Measurements from ENCODE around the gene PIGC.
"Not testable (repeated sequence)": the region's sequence is repeated elsewhere in the genome, so short reads cannot be mapped to it uniquely, and the experiment has no call there.

DNA sequence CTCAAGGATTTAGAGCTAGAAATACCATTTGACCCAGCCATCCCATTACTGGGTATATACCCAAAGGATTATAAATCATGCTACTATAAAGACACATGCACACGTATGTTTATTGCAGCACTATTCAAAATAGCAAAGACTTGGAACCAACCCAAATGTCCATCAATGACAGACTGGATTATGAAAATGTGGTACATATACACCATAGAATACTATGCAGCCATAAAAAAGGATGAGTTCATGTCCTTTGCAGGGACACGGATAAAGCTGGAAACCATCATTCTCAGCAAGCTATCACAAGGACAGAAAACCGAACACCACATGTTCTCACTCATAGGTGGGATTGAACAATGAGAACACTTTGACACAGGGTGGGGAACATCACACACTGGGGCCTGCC is 6.7 kb downstream of the PIGC start:
- TF ChIP-seq POLR2A (IDR thresholded peaks at IDR 0.05): not testable (repeated sequence)
- TF ChIP-seq, protein P1, sequence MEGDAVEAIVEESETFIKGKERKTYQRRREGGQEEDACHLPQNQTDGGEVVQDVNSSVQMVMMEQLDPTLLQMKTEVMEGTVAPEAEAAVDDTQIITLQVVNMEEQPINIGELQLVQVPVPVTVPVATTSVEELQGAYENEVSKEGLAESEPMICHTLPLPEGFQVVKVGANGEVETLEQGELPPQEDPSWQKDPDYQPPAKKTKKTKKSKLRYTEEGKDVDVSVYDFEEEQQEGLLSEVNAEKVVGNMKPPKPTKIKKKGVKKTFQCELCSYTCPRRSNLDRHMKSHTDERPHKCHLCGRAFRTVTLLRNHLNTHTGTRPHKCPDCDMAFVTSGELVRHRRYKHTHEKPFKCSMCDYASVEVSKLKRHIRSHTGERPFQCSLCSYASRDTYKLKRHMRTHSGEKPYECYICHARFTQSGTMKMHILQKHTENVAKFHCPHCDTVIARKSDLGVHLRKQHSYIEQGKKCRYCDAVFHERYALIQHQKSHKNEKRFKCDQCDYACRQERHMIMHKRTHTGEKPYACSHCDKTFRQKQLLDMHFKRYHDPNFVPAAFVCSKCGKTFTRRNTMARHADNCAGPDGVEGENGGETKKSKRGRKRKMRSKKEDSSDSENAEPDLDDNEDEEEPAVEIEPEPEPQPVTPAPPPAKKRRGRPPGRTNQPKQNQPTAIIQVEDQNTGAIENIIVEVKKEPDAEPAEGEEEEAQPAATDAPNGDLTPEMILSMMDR (IDR thresholded peaks at IDR 0.05): not testable (repeated sequence)

Data from body of pancreas (tissue), 4 donors.